Limb (tissue), 2 donors: ENCODE data around the gene PRDM4.

Experiments used
- DNase-seq, 2 donors: peaks; one replicate each; pipeline ENCODE4 v3.0.0-alpha.2; 2016; ENCODE audit errors: extremely low spot score in 2 of 2

Gene PRDM4, protein sequence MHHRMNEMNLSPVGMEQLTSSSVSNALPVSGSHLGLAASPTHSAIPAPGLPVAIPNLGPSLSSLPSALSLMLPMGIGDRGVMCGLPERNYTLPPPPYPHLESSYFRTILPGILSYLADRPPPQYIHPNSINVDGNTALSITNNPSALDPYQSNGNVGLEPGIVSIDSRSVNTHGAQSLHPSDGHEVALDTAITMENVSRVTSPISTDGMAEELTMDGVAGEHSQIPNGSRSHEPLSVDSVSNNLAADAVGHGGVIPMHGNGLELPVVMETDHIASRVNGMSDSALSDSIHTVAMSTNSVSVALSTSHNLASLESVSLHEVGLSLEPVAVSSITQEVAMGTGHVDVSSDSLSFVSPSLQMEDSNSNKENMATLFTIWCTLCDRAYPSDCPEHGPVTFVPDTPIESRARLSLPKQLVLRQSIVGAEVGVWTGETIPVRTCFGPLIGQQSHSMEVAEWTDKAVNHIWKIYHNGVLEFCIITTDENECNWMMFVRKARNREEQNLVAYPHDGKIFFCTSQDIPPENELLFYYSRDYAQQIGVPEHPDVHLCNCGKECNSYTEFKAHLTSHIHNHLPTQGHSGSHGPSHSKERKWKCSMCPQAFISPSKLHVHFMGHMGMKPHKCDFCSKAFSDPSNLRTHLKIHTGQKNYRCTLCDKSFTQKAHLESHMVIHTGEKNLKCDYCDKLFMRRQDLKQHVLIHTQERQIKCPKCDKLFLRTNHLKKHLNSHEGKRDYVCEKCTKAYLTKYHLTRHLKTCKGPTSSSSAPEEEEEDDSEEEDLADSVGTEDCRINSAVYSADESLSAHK

DNA sequence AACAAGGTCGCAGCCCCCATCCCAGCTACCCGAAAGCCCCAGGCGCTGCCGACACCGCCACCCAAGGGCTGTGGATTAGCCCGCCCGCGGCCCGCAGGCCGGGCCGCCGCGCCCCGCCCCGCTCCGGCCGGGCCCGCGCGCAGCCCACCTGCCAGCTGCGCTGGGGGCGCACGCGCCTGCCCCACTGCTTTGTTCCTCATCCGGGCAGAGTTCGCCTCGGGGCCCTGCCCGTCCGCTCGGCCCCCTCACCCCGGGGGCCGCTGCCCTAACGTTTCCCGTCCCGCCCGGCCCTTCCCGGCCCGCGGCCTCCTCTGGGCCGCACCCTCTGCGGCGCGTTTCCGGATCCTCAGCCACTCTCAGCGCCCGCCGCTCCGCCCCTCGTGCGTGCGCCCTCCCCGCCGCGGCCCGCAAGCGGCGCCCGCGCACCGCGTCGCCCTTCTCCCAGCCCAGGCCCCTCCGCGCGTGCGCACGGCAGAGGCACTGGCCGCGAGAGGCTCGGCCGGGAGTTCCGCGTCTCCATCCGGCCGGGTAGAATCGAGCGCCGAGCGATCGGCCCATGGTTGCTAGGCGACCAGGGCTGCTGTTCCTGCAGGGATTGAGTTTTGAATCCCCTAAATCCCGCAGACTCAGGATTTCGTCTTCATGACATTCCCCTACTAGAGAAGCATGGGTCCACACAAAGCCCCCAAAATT is at the start of gene PRDM4:
Gene PRDM4, minus strand, starts transcription at position 329 of the 693 bp plus-strand sequence. CDS start 622 bp downstream, outside the sequence.
- DNase-seq: peak; percentile 94 to 96

- DNase-seq: no peak
Observed at GRCh38 chr12:107807471-107808150, 46.7 kb upstream of the PRDM4 start.

DNA sequence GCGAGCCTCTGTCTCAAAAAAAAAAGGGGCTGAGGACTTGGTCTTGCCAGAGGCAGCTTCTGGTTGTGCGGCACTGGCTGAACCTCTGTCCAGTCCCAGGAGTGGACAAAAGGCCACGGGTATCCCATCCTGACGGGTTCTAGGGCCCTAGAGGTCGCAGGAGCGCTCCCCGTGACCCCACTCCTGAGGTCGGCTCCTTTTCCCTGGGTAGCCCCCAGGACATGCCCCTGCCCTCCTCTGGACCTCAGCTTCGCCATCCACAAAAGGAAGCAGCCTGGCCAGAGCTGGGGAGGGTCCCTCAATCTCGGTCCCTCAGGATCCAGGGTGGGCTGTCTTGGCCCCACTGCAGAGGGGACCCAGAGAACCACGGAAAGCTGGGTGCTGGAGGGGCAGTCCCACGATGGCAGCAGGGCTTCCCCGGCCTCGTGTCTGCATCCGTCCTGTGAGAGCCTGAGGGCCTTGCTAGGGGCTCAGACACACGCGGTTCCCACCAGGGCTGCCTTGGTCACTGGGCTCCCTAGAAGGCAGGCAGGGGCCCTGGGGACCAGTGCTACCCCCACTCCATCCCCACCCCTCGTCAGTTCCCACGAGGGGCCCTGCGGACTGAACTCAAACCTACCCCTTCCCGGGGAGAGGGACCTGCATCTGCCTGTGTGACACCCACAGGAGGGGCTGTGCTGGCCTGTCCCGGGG is 44.7 kb upstream of the PRDM4 start:
- no peak for DNase-seq

DNA sequence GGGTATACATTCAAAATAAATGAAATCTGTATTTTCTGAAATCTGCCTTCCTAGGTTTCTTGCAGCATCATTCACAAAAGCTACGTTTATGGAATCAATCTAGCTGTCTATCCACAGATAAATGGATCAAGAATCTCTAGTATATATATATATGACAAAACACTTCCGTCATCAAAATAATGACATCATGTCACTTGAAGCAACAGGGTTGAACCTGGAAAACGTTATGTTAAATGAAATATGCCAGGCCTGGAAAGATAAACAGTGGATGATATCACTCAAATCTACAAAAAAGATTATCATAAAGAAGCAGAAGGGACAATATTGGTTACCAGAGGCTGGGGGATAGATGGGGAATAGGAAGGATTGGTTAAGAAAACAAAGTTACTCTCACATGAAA is 42.2 kb upstream of the PRDM4 start:
- no peak for DNase-seq

DNA sequence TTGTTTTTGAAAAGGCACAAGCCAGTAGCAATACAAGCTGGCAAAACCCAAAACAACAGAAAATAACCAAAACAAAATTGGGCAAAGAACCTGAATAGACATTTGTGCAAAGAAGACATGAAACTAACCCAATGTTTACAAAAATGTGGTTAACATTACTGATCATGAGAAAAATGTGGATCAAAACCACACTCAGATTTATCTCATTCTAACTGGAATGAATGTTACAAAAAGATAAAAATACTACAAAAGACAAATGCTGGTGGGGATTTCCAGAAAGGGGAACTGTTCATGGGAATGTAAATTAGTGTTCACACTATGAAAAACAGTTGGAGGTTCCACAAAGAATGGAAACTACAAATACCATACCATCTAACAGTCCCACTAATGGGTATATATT is 40.2 kb upstream of the PRDM4 start:
- no peak for DNase-seq

DNA sequence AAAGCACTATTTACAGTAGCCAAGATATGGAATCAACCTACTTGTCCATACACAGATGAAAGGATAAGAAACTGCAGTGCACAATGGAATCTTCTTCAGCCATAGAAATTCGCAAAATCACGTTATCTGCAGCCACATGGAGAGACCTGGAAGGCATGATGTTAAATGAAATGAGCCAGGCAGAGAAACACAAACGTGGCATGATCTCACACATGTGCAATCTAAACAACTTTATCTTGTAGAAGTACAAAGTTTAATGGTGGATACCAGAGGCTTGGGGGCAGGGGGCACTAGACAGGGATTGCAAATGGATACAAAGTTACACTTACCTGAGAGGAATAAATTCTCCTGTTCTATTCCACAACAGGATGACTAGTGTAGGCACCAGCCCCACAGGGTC is 37.6 kb upstream of the PRDM4 start:
- no peak for DNase-seq

DNA sequence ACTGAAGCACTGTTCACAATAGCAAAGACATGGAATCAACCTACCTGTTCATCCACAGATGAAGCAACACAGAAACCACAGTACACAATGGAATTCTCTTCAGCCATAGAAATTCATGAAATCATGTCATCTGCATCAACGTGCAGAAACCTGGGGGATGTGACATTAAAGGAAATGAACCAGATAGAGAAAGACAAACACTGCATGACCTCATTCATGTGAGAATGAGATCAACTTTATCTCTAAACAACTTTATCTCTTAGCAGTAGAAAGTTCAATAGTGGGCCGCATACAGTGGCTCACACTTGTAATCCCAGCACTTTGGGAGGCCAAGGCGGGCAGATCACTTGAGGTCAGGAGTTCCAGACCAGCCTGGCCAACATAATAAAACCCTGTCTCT is 33.5 kb upstream of the PRDM4 start:
- no peak for DNase-seq

DNA sequence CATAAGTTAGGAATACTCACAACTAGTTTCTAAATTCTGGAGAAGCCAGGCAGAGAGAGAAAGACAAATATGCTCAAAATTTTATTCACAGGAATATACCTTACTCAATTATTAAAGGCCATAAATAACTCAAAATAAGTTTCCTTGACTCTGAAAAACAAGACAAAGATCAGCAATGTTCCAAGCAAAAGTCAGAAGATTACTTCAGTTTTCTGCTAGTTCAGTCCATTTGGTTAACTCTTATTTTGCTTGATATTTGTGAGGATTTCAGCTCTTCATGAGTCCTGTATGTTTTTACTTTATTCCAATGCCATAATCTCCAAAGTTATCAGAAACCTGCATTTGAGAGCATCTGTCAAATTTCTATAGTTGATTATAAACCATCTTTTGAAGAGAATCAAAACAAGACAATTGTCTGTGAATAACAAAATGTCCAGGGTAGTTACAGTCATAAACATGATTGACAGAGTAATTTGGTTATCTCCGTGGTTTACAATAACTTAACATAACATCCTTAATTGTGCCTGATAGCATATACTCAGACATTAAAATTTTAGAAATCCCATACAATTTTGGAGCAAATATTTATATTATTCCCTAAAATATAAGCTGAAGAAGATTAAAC is 30.6 kb upstream of the PRDM4 start:
- no peak for DNase-seq

GRCh38 chr12:107788690-107789458 is 27.9 kb upstream of the PRDM4 start:
- no peak for DNase-seq

GRCh38 chr12:107788281-107788680 is 27.3 kb upstream of the PRDM4 start:
- DNase-seq: no peak

- DNase-seq: no peak
Observed at GRCh38 chr12:107783406-107784376, 22.8 kb upstream of the PRDM4 start.

- DNase-seq: no peak
Observed at GRCh38 chr12:107782067-107782466, 21.1 kb upstream of the PRDM4 start.

DNA sequence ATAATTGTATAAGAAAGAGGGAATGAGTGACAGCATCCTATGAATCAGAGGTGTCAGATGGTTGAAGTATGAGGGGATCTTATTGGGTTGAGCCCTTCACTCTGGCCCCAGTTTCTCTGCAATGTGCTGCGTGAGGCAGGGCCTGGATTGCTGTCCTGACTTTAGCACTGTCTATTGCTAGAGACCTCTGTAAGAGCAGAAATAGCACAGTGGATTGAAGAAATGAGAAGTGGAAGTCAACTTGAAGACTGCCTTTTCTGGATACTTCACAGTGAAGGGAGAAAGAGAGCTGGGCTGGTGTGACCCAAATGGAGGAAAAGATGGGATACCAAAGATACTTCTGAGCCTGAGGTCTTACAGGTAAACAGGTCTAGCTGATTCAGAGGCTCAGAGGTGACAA is 19.4 kb upstream of the PRDM4 start:
- no peak for DNase-seq

- no peak for DNase-seq
Observed at GRCh38 chr12:107779077-107779831, 18.3 kb upstream of the PRDM4 start.

GRCh38 chr12:107778383-107779025 is 17.6 kb upstream of the PRDM4 start:
- no peak for DNase-seq

- no peak for DNase-seq
Observed at GRCh38 chr12:107776171-107776570, 15.2 kb upstream of the PRDM4 start.

DNA sequence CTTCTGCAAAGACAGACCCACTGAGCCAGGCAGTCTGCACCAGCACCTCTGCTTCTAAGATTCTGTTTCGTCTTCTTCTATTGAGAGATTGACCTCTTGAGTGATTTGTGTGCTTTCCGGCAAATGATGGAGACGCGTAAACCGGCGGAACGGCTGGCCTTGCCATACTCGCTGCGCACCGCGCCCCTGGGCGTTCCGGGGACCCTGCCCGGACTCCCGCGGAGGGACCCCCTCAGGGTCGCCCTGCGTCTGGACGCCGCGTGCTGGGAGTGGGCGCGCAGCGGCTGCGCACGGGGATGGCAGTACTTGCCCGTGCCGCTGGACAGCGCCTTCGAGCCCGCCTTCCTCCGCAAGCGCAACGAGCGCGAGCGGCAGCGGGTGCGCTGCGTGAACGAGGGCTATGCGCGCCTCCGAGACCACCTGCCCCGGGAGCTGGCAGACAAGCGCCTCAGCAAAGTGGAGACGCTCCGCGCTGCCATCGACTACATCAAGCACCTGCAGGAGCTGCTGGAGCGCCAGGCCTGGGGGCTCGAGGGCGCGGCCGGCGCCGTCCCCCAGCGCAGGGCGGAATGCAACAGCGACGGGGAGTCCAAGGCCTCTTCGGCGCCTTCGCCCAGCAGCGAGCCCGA is 14.3 kb upstream of the PRDM4 start:
- peak in 1 of 2 donors; percentile 56 for DNase-seq
